ENCODE results near the gene XRCC4. TPM values are rescaled to one million over a fixed set of nuclear protein-coding genes. Genes with fewer than 3 reads are reported as not detected.

XRCC4 gene
- total RNA-seq, 1 donor from 2014 or later = 8.2 TPM

- H3K9me3 Mint-ChIP-seq = peaks cover 2% of the 10 kb centered on the region
- no peak for TF ChIP-seq CTCF (conservative IDR thresholded peaks at IDR 0.05)
- H3K4me3 Mint-ChIP-seq = no peak overlapping the region
- no peaks in the 10 kb centered on the region for H3K4me1 Mint-ChIP-seq
- DNase-seq (ENCODE audit: low read depth, low spot score) = no peak
- H3K27ac Mint-ChIP-seq (ENCODE audit: unreplicated experiment) = no peak overlapping the region
- H3K36me3 Mint-ChIP-seq (ENCODE audit: low read depth) = no peaks in the 10 kb centered on the region
- H3K27me3 Mint-ChIP-seq (ENCODE audit: low read depth) = no peaks in the 10 kb centered on the region
Observed at GRCh38 chr5:83341815-83342334, 264.5 kb downstream of the XRCC4 start.

- no peak for TF ChIP-seq CTCF (conservative IDR thresholded peaks at IDR 0.05)
- no peaks in the 10 kb centered on the region for H3K4me1 Mint-ChIP-seq
- H3K4me3 Mint-ChIP-seq = no peak overlapping the region
- no peak for DNase-seq (ENCODE audit: low read depth, low spot score)
- H3K27me3 Mint-ChIP-seq (ENCODE audit: low read depth) = no peaks in the 10 kb centered on the region
- H3K9me3 Mint-ChIP-seq = peaks cover 7% of the 10 kb centered on the region
- H3K27ac Mint-ChIP-seq (ENCODE audit: unreplicated experiment) = no peak overlapping the region
- peaks cover 5% of the 10 kb centered on the region for H3K36me3 Mint-ChIP-seq (ENCODE audit: low read depth)
Observed at GRCh38 chr5:83342465-83342864, 265.1 kb downstream of the XRCC4 start.

GRCh38 chr5:83343299-83343698 is 266.0 kb downstream of the XRCC4 start:
- Mint-ChIP-seq H3K4me1 (no peaks in the 10 kb centered on the region), H3K27ac (ENCODE audit: unreplicated experiment) (no peak overlapping the region), H3K27me3 (ENCODE audit: low read depth) (no peaks in the 10 kb centered on the region), H3K36me3 (ENCODE audit: low read depth) (peaks cover 6% of the 10 kb centered on the region), H3K9me3 (peaks cover 9% of the 10 kb centered on the region), H3K4me3 (no peak overlapping the region)
- DNase-seq (ENCODE audit: low read depth, low spot score) = no peak
- no peak for TF ChIP-seq CTCF (conservative IDR thresholded peaks at IDR 0.05)

GRCh38 chr5:83345423-83345822 is 268.1 kb downstream of the XRCC4 start:
- TF ChIP-seq CTCF (conservative IDR thresholded peaks at IDR 0.05) = no peak
- no peak for DNase-seq (ENCODE audit: low read depth, low spot score)
- peaks cover 18% of the 10 kb centered on the region for H3K9me3 Mint-ChIP-seq
- no peak overlapping the region for H3K27ac Mint-ChIP-seq (ENCODE audit: unreplicated experiment)
- no peak overlapping the region for H3K4me3 Mint-ChIP-seq
- no peaks in the 10 kb centered on the region for H3K4me1 Mint-ChIP-seq
- H3K36me3 Mint-ChIP-seq (ENCODE audit: low read depth) = peaks cover 21% of the 10 kb centered on the region
- H3K27me3 Mint-ChIP-seq (ENCODE audit: low read depth) = no peaks in the 10 kb centered on the region

- no peaks in the 10 kb centered on the region for H3K27me3 Mint-ChIP-seq (ENCODE audit: low read depth)
- H3K4me1 Mint-ChIP-seq = no peaks in the 10 kb centered on the region
- DNase-seq (ENCODE audit: low read depth, low spot score) = no peak
- no peak for TF ChIP-seq CTCF (conservative IDR thresholded peaks at IDR 0.05)
- no peak overlapping the region for H3K4me3 Mint-ChIP-seq
- no peak overlapping the region for H3K27ac Mint-ChIP-seq (ENCODE audit: unreplicated experiment)
- H3K36me3 Mint-ChIP-seq (ENCODE audit: low read depth) = peaks cover 24% of the 10 kb centered on the region
- H3K9me3 Mint-ChIP-seq = peaks cover 23% of the 10 kb centered on the region
Observed at GRCh38 chr5:83348281-83348780, 271.0 kb downstream of the XRCC4 start.

Data from neural crest cell (in vitro differentiated cells).